Thyroid gland (tissue), 4 donors: ENCODE measurements around the gene RNF213. TPM values are rescaled to one million over a fixed set of nuclear protein-coding genes. Genes with fewer than 3 reads are reported as not detected.

ENCODE experiments used
- DNase-seq, 2 donors: peaks; one replicate each; pipeline ENCODE4 v3.0.0-alpha.2; 2019
- H3K27ac ChIP-seq, 3 donors: fragments of 200-600 bp; sonication (generic); 1 replicate in 2 of 3; 2 replicates in 1 of 3; pipeline ENCODE4 v1.5.1; 2016 to 2019; ENCODE audit warnings: mild to moderate bottlenecking in 1 of 3, moderate library complexity in 1 of 3
- H3K27me3 ChIP-seq: fragments of 200-600 bp; sonication (generic); one replicate; pipeline ENCODE4 v1.5.1; 2019
- H3K36me3 ChIP-seq, 2 donors: fragments of 200-600 bp; sonication (generic); one replicate each; pipeline ENCODE4 v1.5.1; 2016 to 2019
- H3K4me1 ChIP-seq, 2 donors: fragments of 200-600 bp; sonication (generic); one replicate each; pipeline ENCODE4 v1.5.1; 2017 to 2019
- H3K4me3 ChIP-seq, 3 donors: fragments of 200-600 bp; sonication (generic); replicated peaks in 1 of 3; 1 replicate in 2 of 3; 2 replicates in 1 of 3; pipeline ENCODE4 v1.5.1; 2016; ENCODE audit warnings: mild to moderate bottlenecking in 1 of 3
- H3K9me3 ChIP-seq: fragments of 200-600 bp; sonication (generic); one replicate; pipeline ENCODE4 v1.5.1; 2017
- CTCF ChIP-seq, 6 experiments: fragments of 200-600 bp in 3 of 6; fragments of 450-650 bp in 3 of 6; sonication (generic) in 3 of 6; IDR thresholded peaks; one replicate each; pipeline ENCODE4 v1.5.1; 2016 to 2019; ENCODE audit warnings: antibody characterized with exemption in 6 of 6, mild to moderate bottlenecking in 2 of 6, inconsistent platforms in 1 of 6, moderate library complexity in 1 of 6
- POLR2A ChIP-seq, 2 donors: fragments of 450-650 bp; IDR thresholded peaks; one replicate each; pipeline ENCODE4 v1.6.1; 2017; ENCODE audit warnings: antibody characterized with exemption in 2 of 2, mild to moderate bottlenecking in 2 of 2, moderate library complexity in 1 of 2
- WGBS, 2 donors: methylation state at CpG; one replicate each; pipeline ENCODE4 v1.1.5; 2017; 5-methylcytosine and 5-hydroxymethylcytosine counted together
- intact Hi-C: fragments of 100-400 bp; cut with DNase I; formaldehyde crosslinking; loops from one replicate; pipeline ENCODE4 v1.15.1; 2023
- total RNA-seq, 4 donors: library from RNA; depleted of rRNA; stranded (reverse); fragments of >200 nt; gene quantifications; one replicate each; pipeline ENCODE4 v1.2.3, GENCODE V29; 2016

Gene RNF213
- total RNA-seq, 4 donors from 2014 or later = 107 to 245 (median 187) TPM

- intact Hi-C loops = loop anchor here (5.0 kb wide), 1 partner anchor 42 kb away; the partner anchor contains the start of gene RNF213
- Histone ChIP-seq H3K36me3 (peaks cover 0 to 5% of the 10 kb centered on the region in 2 donors), H3K27ac (peak overlapping the region; percentile 82 to 95 (median 89)), H3K4me3 (peak overlapping the region; percentile 93 to 100 (median 93)), H3K9me3 (no peaks in the 10 kb centered on the region), H3K4me1 (peaks cover 18 to 21% of the 10 kb centered on the region in 2 donors), H3K27me3 (no peaks in the 10 kb centered on the region)
- WGBS, 2 donors = 7 to 15% methylated on average over 9 of the region's 41 CpGs
- no peak for TF ChIP-seq CTCF (IDR thresholded peaks at IDR 0.05)
- TF ChIP-seq POLR2A (IDR thresholded peaks at IDR 0.05) = peak in 1 of 2 donors; percentile 6
- peak; percentile 54 to 66 for DNase-seq
Observed at GRCh38 chr17:80220736-80221215, 39.9 kb upstream of the RNF213 start.

GRCh38 chr17:80221351-80222105 is 39.1 kb upstream of the RNF213 start:
- H3K27ac ChIP-seq = peak overlapping the region in 1 of 3 donors; percentile 95
- H3K4me3 ChIP-seq = peak overlapping the region; percentile 93 to 100 (median 93)
- H3K27me3 ChIP-seq = no peaks in the 10 kb centered on the region
- intact Hi-C loops = loop anchor here (5.0 kb wide), 1 partner anchor 41 kb away; the partner anchor contains the start of gene RNF213
- DNase-seq = peak in 1 of 2 donors; percentile 10
- no peaks in the 10 kb centered on the region for H3K9me3 ChIP-seq
- WGBS, 2 donors = 72 to 73% methylated on average over 13 of the region's 29 CpGs
- H3K4me1 ChIP-seq = peaks cover 18 to 21% of the 10 kb centered on the region in 2 donors
- H3K36me3 ChIP-seq = peaks cover 0 to 5% of the 10 kb centered on the region in 2 donors
- no peak for TF ChIP-seq CTCF (IDR thresholded peaks at IDR 0.05)
- TF ChIP-seq POLR2A (IDR thresholded peaks at IDR 0.05) = no peak

- TF ChIP-seq POLR2A (IDR thresholded peaks at IDR 0.05) (no peak), CTCF (IDR thresholded peaks at IDR 0.05) (no peak)
- H3K9me3 ChIP-seq = no peaks in the 10 kb centered on the region
- H3K4me3 ChIP-seq = no peak overlapping the region
- intact Hi-C loops = loop anchor here (5.0 kb wide), 1 partner anchor 40 kb away; the partner anchor contains the start of gene RNF213
- no peaks in the 10 kb centered on the region for H3K27me3 ChIP-seq
- peaks cover 18 to 21% of the 10 kb centered on the region in 2 donors for H3K4me1 ChIP-seq
- WGBS, 2 donors = 91 to 93% methylated on average over 17 to 18 of the region's 18 CpGs
- H3K36me3 ChIP-seq = peaks cover 3 to 5% of the 10 kb centered on the region in 2 donors
- H3K27ac ChIP-seq = no peak overlapping the region
- no peak for DNase-seq
Observed at GRCh38 chr17:80222376-80223141, 38.1 kb upstream of the RNF213 start.

GRCh38 chr17:80223142-80223815 is 37.4 kb upstream of the RNF213 start:
- TF ChIP-seq CTCF (IDR thresholded peaks at IDR 0.05) (no peak), POLR2A (IDR thresholded peaks at IDR 0.05) (no peak)
- no peaks in the 10 kb centered on the region for H3K9me3 ChIP-seq
- H3K27ac ChIP-seq = no peak overlapping the region
- peaks cover 8 to 11% of the 10 kb centered on the region in 2 donors for H3K36me3 ChIP-seq
- intact Hi-C loops = loop anchor here (5.0 kb wide), 1 partner anchor 39 kb away; the partner anchor contains the start of gene RNF213
- H3K4me1 ChIP-seq = peaks cover 18 to 21% of the 10 kb centered on the region in 2 donors
- no peak for DNase-seq
- H3K4me3 ChIP-seq = no peak overlapping the region
- 94 to 97% methylated on average over 18 of the region's 18 CpGs for WGBS, 2 donors
- H3K27me3 ChIP-seq = no peaks in the 10 kb centered on the region
